Measurements from ENCODE around the gene CTDSPL.
"Not testable (repeated sequence)": the region's sequence is repeated elsewhere in the genome, so short reads cannot be mapped to it uniquely, and the experiment has no call there.

Gene CTDSPL, protein sequence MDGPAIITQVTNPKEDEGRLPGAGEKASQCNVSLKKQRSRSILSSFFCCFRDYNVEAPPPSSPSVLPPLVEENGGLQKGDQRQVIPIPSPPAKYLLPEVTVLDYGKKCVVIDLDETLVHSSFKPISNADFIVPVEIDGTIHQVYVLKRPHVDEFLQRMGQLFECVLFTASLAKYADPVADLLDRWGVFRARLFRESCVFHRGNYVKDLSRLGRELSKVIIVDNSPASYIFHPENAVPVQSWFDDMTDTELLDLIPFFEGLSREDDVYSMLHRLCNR

DNA sequence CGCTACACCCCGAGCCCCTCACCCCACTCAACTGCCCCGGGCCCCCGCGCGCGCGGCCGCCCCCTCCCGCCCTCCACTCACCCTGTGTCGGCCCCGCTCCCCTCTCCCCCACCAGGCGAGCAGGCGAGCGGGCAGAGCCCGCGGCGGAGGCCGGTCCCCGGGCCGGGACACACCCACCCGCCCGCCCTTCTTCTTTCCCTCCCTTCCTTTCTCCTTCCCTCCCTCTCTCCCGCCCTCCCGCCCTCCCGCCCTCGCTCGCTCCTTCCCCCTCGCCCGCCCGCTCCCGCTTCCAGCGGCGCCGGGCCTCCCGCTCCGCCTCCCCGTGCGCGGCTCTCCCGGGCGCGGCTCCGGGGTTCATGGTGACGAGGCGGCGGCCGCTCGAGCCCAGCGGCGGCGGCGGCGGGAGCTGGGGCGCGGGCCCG is at the start of gene CTDSPL:
TSS of gene CTDSPL (plus strand) at position 261 of the 422 bp plus-strand sequence. CDS start 320 bp downstream, outside the sequence.
- no peak for DNase-seq (ENCODE audit: low read depth)

DNA sequence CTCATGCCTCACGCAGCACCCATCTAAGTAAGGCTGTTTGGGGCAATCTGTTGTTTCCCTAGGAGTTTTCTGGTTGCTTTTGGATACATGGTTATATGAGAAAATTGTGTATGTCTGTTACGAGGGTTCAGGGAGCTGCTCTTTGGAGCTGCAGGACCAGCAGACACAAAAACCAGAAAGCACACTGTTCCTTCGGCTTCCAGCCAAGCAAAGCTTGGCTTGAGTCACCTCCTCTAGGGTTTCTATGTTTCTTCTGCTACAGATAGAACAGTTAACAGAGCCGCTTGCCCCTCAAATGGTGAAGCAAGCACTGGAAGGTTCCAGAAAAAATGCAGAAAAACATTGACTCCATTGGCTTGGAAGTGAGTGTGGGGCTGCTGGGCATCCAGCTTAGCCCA is 49.2 kb upstream of the CTDSPL start:
- no peak for DNase-seq (ENCODE audit: low read depth)

DNA sequence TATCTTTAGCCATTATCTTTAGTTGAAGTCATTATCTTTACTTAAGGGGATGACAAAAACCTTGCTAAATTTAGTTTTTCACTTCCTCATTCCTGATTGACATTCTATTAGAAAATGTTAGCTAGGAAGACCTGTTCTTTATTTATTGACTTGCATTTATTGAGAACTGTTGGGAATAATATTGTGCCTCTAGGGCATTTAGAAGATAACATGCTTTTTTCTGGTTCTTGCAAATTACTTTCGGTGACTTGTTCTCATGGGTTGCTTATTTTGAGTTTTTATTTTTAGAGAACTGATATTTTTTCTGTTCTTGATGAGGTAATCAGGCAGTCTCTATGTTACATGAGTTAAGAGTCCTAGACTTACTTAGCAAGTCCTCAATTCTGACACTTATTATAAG is 48.3 kb upstream of the CTDSPL start:
- DNase-seq (ENCODE audit: low read depth): no peak

DNA sequence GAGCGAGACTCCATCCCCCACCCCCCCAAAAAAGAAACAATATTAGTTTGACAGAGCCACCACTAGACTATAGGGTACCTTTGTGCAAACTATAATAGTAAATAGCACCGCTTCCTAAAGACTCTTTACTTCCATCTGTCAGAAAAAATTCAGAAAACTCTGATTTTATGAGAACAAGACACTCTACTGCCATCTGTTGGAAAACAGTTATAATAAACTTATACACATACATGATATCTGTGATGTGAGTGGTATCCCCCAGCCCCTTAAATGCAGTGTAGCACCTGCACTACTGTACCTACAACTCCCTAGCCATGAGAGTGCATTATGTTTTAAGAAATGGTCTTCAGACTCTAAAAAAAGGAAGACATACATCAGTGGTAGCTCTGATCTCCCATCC is 47.1 kb upstream of the CTDSPL start:
- DNase-seq (ENCODE audit: low read depth): no peak

DNA sequence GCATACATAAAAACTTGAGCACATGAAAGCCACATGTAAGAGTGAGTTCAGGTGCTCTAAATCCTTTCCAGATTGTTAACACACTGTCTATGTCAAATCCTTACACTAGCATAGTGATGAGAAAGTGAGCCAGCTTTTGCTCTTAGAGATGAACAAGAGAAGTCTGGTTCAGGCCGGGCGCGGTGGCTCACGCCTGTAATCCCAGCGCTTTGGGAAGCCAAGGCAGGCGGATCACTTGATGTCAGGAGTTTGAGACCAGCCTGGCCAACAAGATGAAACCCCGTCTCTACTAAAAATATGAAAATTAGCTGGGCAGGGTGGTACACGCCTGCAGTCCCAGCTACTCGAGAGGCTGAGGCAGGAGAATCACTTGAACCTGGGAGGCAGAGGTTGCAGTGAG is 46.5 kb upstream of the CTDSPL start:
- DNase-seq (ENCODE audit: low read depth): not testable (repeated sequence)

DNA sequence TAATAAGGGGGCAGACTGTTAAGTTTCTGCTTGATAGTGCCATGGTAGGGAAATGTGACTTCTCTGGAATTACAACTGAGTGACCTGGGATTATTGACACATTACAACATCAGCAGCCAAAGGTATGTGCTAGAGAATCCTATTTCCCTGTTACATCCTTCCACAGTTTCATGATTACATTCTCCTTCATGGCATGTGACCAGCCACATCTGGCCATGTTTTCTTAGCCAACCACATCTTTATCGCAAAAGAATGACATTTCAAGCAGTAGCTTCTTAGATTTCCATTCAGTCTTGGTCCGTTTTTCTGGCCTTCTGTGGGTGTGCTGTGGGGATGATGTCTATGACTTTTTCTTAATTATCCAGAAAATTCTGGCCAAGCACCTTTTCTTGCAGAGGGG is 45.4 kb upstream of the CTDSPL start:
- DNase-seq (ENCODE audit: low read depth): no peak

DNA sequence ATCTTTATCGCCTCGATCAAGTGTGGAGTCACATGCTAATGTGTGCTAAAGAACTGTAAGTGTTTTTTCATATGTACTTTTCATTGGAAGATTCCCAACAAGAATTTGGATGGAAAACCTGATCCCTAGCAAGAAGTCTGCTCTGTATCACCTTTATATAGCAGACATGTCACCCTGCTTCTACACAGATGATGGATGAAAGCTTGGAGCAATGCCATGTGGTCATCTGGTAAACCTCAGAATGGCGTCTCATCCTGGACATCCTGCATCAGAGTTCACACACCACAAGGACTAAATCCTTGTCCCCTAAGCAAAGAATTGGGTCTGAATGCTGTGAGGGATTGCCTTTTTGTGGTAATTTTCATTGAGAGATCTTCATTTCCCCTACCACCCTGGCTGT is 42.1 kb upstream of the CTDSPL start:
- DNase-seq (ENCODE audit: low read depth): no peak

DNA sequence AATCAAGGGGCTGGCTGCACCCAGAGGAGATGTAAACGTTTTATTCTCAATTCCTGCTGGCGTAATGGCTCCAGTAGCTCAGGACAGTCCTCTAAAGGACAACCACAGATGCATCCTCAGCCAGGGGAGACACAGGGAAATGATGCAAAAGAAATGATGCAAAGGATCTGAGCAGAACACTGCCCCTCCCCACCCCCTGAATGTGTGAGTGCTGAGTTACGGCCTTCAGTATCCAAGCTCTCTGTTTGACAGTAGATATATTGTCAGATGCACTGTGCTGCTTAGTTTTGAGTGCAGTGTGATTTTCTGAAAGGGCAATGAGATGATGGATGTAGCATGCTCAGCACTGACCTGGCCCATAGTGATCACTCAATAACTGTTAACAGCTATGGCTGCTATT is 41.4 kb upstream of the CTDSPL start:
- no peak for DNase-seq (ENCODE audit: low read depth)

DNA sequence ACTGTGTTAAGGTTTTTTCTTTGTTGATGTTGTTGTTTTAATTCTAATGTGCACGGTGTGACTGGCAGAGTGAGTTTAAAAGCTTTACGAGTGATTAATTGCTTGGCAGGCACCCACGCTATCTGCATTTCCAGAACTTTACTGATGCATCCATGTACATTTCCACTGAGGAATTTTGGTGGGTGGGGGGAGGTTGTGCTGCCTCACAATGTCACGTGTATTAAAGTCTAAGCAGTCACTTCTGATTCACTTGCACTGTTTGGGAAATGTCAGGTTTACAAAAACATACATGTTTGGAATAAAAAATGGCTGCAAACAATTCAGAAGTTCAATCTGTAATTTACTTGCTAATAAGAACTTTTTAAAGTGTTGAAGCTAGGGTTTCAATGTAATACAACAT is 38.5 kb upstream of the CTDSPL start:
- DNase-seq (ENCODE audit: low read depth): no peak

DNA sequence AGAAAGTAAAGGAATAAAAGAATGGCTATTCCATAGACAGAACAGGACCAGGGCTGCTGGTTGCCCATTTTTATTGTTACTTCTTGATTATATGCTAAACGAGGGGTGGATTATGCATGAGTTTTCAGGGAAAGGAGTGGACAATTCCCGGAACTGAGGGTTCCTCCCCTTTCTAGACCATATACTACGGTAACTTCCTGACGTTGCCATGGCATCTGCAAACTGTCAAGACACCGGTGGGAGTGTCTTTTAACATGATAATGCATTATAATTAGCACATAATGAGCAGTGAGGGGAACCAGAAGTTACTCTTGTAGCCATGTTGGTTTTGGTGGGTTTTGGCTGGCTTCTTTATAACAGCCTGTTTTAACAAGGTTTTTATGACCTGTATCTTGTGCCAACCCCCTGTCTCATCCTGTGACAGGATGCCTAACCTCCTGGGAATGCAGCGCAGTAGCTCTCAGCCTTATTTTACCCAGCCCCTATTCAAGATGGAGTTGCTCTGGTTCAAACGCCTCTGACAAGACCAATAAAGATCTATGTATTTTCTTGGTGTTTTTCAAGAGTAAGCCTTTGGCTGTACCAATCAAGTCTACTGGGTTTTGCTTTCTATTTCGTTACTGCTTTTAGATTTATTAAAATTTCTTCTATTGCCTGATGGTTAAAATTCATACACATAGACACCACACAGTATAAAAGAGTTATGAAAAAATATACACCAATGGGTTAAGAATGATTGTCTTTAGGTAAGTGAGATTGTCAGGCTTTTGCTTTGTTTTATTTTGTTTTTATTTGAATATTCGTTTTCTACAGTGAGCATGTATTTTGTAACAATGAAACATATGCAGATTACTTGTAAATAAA is 37.4 kb upstream of the CTDSPL start:
- no peak for DNase-seq (ENCODE audit: low read depth)

DNA sequence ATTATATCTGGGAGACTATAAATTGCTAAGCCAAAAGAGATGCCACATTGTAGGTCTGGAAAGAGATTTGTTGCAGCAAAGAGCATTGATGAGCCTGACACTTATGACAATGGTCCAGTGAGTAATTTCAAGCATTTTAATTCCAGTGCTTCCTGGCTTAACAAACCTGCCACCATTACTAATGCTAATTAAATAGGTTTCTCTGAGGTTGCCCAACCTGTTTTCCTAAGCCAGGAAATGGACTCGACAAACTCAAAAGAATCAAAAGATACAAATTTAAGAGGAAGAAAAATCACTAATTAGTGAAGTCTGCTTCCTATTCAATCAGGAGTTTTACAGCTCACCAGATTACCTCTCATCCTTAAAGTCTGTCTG is 36.7 kb upstream of the CTDSPL start:
- no peak for DNase-seq (ENCODE audit: low read depth)

DNA sequence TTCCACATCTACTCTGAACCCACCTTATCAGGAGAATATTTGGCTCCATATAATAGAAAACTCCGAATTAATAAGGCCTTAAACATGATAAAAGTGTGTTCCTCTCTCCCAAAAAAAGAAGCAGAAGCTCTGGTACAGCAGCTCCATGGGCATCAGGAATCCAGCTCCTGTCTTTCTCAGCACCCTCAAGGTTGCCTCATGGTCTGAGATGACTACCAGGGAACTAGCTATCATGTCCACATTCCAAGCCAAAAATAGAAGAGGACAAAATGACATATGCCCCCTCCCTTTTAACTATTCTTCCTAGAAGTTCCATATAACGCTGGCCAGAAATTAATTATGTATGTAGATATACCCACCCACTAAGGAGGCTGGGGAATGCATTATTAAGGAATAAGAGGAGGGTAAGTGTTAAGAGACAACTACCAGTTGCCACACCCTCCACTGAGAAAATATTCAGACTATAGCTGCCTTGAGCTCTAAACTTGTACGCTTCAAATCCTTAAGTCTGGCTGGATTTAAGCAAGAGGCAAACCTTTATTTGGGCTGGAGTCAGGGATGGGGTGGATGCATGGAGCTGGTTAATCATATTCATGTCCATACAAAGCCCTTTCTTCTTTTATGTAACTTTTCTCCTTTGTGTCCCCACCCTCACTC is 35.8 kb upstream of the CTDSPL start:
- no peak for DNase-seq (ENCODE audit: low read depth)

DNA sequence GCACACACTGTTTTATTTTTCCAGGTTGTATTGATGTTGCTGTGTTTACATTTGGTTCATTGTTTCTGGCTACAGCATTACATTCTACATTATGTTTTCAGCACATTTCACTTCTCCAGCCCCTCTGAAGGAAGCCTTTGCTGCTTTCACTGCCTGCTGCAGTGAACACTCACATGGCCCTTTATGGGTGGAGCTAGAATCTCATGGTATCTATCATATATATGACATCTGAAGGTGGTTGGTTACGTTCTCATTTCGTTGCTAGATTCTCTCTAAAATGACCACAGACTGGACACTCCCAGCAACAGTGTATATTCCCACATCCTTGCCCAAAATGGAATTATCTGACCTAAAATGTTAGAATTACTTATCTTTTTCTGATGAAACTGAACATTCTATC is 35.2 kb upstream of the CTDSPL start:
- DNase-seq (ENCODE audit: low read depth): no peak

DNA sequence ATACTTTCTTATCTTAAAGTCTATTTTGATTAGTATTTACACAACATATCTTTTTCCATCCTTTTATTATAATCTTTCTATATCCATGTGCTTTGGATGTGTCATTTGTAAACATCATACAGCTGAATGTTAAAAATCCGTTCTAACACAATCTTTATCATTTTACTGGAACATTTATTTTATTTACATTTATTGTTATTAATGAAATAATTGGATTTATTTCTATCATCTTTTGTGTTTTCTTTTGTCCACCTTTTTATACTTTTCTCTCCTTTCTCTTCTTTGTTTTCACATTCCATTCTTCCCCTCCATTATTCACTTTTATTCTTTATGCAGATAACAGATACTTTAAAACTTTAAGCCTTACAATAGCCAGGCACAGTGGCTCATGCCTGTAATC is 34.7 kb upstream of the CTDSPL start:
- DNase-seq (ENCODE audit: low read depth): no peak

DNA sequence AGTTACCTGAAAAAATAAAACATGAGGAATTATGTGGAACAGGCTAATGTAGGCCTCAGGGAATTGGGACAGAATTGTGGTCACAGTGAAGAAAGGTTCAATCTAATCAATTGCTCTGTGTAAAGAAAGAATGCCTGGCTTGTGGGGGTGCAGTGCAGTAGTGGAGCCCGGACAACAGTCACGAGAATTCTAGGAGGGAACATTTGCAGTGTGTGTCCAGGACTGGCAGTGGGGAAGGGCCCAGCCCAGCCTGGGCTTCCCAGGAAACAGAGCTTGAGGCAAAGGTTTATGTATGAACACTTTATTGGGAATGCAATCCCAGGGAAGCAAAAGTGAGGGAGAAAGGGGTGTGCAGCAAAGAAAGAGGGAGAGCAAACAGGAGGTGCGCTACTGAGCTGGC is 29.2 kb upstream of the CTDSPL start:
- no peak for DNase-seq (ENCODE audit: low read depth)

DNA sequence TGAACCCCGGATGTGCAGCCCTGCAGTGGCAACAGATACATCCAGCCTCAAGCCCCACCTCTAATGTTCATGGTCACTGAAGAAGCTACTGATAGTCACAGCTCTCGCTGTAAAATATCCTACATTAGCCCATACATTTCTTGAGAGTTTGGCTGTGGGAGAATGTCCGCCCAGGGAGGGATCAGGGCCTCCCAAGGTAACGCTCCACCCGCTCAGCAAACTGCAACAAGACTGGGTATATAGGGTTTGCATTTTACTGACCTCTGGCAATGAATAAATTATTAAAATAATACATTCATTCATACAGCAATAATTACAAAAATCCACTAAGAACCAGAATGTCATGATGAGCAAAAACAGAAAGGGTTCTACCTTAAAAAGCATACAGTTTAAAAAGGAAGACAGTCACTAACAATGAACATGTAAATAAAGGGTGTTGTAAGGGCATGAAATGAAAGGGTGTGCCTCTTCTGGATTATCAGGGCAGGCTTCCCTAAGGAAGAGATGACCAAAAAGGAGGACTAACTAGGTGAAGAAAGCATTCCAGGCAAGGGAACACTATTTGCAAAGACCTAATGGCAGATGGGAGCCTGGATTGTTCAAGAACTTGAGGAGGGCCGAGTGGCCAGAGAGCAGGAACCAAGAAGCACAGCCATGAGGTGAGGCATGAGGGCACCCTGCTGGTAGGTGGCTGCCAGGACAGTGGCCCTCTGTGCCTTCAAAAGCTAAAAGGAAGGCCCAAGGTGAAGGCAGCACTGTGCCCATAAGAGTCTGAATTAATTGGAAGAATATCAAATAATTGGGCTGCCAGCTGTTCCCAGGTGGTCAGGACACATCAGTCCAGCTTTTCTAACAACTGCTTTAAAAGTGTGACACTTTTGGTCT is 28.1 kb upstream of the CTDSPL start:
- DNase-seq (ENCODE audit: low read depth): no peak

DNA sequence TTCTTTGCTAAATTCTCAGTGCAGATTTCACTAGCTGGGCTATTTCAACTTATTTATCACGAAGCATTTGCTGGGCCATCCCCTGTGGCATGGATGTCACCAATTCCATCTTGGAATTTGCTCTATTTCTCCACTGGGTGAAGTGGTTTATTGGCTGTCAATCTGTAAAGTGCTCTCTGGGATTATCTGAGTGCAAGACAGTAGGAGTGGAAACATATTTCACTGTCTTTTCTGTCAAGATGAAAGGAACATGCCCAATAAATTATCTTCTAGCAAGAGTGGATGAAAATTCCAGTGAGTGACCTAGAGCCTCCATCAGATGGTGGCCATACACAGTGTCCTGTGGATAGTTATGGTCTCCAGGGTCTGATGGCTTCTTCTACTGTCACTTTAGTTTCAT is 25.1 kb upstream of the CTDSPL start:
- no peak for DNase-seq (ENCODE audit: low read depth)

DNA sequence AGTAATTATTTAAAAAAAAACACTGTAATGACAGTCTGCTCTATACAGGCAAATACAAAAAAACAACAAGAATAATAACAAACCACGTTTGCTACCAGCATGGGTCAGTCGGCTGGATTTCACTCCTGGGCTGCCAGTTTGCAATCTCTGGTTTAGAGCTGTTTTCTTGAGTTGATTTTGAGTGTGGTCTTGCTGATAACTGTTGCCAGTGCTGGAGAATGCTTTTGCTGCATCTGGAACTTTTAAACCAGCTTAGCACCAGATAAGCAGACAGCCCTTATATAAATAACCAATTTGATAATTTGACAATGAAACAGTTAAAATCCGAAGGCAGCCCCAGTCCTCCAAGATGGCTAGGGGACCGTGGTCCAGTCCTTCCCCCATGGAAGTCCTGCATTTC is 14.0 kb upstream of the CTDSPL start:
- DNase-seq (ENCODE audit: low read depth): no peak

DNA sequence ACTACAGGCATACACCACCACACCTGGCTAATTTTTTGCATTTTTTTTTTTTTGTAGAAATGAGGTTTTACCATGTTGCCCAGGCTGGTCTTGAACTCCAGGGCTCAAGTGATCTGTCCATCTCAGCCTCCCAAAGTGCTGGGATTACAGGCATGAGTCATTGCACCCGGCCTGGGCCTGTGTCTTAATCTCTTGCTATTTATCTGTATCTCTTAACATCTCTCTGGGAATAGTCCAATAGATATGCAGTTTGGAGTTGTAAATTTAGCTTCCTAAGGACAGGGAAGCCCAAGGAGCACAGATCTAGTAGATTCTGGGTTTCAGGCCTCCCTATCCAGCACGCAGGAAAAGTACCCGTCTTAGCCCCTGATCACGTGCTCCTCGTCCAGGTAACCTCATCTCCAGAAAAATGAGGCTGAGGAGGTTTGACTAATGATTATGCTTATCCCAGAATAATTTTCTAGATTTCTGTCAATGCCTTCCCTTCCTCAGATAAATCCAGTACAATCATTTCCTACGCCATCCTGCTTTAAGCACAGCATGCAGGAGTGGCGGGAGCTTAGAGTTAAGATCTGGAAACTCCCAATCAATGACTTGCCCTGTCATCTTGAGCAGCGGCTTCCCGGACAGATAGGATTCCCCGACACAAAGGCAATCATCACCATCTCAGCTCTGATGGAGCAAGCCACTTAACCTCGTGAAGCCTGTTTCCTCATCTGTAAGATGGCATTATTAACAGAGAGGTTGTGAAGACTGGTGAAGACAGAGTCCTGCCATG is 12.3 kb upstream of the CTDSPL start:
- DNase-seq (ENCODE audit: low read depth): no peak

DNA sequence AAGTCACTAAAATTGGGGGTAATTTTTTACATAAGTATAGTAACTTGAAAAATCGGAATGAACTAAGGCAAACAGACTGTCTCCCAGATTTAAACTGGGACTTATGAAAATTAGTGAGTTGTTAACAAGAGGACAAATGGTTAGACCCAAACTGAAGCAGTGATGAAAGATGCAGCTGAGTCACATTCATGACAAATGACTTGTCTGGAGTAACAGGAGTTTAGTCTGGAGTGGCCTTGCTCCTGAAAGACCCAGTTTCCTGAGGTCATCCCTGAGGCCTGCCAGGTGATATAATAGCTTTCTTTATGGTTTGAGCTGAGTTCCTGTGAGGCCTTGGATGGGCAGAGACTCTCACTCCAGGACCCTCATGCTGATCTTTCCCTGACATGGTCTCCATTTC is 9.6 kb upstream of the CTDSPL start:
- DNase-seq (ENCODE audit: low read depth): no peak

DNA sequence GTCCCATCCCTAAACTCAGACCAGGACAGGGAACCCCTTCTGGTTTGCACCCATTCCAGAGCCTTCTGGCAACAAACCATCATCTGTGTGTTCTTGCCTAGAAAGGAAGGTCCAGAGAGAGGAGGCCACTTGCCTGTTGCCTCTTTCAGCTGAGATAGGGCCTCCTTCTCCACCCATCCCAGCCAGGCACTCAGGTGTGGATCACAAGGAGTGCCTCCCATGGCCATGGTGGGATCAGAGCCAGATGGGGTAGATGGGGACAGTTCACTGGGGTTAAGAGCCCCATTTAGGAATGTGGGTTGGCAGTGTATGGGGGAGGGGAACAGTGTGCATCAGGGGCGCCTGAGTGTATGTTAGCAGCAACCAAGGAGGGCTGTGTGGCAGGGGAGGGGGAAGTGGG is 8.9 kb upstream of the CTDSPL start:
- no peak for DNase-seq (ENCODE audit: low read depth)
